Measurements from ENCODE around the gene PAK5.

DNA sequence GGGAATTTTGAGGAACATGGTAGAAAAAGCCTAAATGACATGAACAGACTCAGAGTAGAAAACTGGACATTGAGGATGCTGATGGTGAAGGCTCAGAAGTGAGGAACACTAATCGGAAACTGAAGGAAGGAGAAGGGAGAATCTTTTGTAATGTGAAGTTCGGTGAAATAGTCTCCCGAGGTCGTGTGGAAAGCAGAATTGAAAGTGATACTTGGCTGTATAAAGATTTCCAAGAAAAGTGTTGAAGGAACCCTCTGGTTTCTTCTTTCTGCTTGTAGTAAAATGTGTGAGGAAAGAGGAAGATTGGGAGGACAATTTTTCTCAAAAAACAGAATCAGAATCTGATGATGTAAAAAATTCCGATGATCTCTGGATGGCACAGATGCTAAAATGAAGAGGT, 209.0 kb downstream of the PAK5 start:
- TF ChIP-seq, protein P1, sequence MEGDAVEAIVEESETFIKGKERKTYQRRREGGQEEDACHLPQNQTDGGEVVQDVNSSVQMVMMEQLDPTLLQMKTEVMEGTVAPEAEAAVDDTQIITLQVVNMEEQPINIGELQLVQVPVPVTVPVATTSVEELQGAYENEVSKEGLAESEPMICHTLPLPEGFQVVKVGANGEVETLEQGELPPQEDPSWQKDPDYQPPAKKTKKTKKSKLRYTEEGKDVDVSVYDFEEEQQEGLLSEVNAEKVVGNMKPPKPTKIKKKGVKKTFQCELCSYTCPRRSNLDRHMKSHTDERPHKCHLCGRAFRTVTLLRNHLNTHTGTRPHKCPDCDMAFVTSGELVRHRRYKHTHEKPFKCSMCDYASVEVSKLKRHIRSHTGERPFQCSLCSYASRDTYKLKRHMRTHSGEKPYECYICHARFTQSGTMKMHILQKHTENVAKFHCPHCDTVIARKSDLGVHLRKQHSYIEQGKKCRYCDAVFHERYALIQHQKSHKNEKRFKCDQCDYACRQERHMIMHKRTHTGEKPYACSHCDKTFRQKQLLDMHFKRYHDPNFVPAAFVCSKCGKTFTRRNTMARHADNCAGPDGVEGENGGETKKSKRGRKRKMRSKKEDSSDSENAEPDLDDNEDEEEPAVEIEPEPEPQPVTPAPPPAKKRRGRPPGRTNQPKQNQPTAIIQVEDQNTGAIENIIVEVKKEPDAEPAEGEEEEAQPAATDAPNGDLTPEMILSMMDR (IDR thresholded peaks at IDR 0.05) = no peak
- no peak for TF ChIP-seq POLR2A (IDR thresholded peaks at IDR 0.05)

Measured in Peyer's patch (tissue), 4 donors.